GM20431 (cell line): ENCODE results near the gene NCOA7.

Experiments
- in situ Hi-C: fragments of 300-500 bp; cut with MseI, MboI; formaldehyde crosslinking; loops from one replicate; pipeline ENCODE4 v1.15.0; 2020; ENCODE audit warnings: low sequenced_read_pairs; ENCODE audit not compliant: unreplicated experiment

NCOA7 gene

GRCh38 chr6:125855783-125856182 is 65.0 kb downstream of the NCOA7 start:
- in situ Hi-C loops: no loop called here

GRCh38 chr6:125857846-125858245 is 67.1 kb downstream of the NCOA7 start:
- in situ Hi-C loops: no loop called here

GRCh38 chr6:125858427-125859320 is 67.9 kb downstream of the NCOA7 start:
- in situ Hi-C loops: no loop called here

- in situ Hi-C loops: no loop called here
Measured at GRCh38 chr6:125859727-125860126, 69.0 kb downstream of the NCOA7 start.

GRCh38 chr6:125863023-125863422 is 72.3 kb downstream of the NCOA7 start:
- in situ Hi-C loops: no loop called here

- in situ Hi-C loops: no loop called here
Measured at GRCh38 chr6:125865015-125865414, 74.3 kb downstream of the NCOA7 start.

GRCh38 chr6:125866433-125866832 is 75.7 kb downstream of the NCOA7 start:
- in situ Hi-C loops: no loop called here

GRCh38 chr6:125867483-125867942 is 76.8 kb downstream of the NCOA7 start:
- in situ Hi-C loops: no loop called here

- in situ Hi-C loops: no loop called here
Measured at GRCh38 chr6:125868252-125868651, 77.5 kb downstream of the NCOA7 start.

GRCh38 chr6:125868678-125869395 is 78.1 kb downstream of the NCOA7 start:
- in situ Hi-C loops: no loop called here

GRCh38 chr6:125869427-125869826 is 78.7 kb downstream of the NCOA7 start:
- in situ Hi-C loops: no loop called here

- in situ Hi-C loops: no loop called here
Measured at GRCh38 chr6:125871365-125871764, 80.6 kb downstream of the NCOA7 start.

GRCh38 chr6:125872259-125872921 is 81.6 kb downstream of the NCOA7 start:
- in situ Hi-C loops: no loop called here

GRCh38 chr6:125882243-125882642 is 91.5 kb downstream of the NCOA7 start:
- in situ Hi-C loops: no loop called here

GRCh38 chr6:125884634-125885371 is 94.0 kb downstream of the NCOA7 start:
- in situ Hi-C loops: no loop called here

GRCh38 chr6:125886021-125886420 is 95.3 kb downstream of the NCOA7 start:
- in situ Hi-C loops: no loop called here

- in situ Hi-C loops: no loop called here
Measured at GRCh38 chr6:125886914-125887313, 96.2 kb downstream of the NCOA7 start.

- in situ Hi-C loops: no loop called here
Measured at GRCh38 chr6:125887372-125887771, 96.6 kb downstream of the NCOA7 start.

- in situ Hi-C loops: no loop called here
Measured at GRCh38 chr6:125888989-125889656, 98.4 kb downstream of the NCOA7 start.
